K562 (cell line): ENCODE measurements around the gene AURKB. TPM values are rescaled to one million over a fixed set of nuclear protein-coding genes. Genes with fewer than 3 reads are reported as not detected.

Experiments used
- BACH1 ChIP-seq: fragments of 200-800 bp; sonication (Bioruptor generic); IDR thresholded peaks from 2 replicates; pipeline ENCODE4 v1.6.1; 2016; ENCODE audit warnings: missing genetic modification characterization, missing compliant biosample characterization
- BRD4 ChIP-seq: fragments of 200-600 bp; sonication (generic); IDR thresholded peaks from 2 replicates; pipeline ENCODE4 v1.6.1; 2017; ENCODE audit warnings: inconsistent platforms
- CHD1 ChIP-seq: fragments of 200-600 bp; sonication (generic); IDR thresholded peaks from one replicate; pipeline ENCODE4 v1.6.1; 2012; ENCODE audit warnings: mild to moderate bottlenecking, moderate library complexity, low read length, inconsistent platforms
- CSDE1 ChIP-seq, 2 experiments: fragments of 450-650 bp; IDR thresholded peaks; 2 replicates each; pipeline ENCODE4 v1.6.1; 2016; ENCODE audit warnings: mild to moderate bottlenecking in 1 of 2
- CTCF ChIP-seq, 3 experiments: IDR thresholded peaks in 2 of 3; conservative IDR thresholded peaks in 1 of 3; 2 replicates each; pipeline ENCODE4 v1.5.1; 2011 to 2012; ENCODE audit warnings: low read length in 3 of 3, mild to moderate bottlenecking in 3 of 3, control low read depth in 2 of 3, improper control_type of control experiment in 1 of 3, inconsistent platforms in 1 of 3, low read depth in 1 of 3, mixed read lengths in 1 of 3, moderate library complexity in 1 of 3; ENCODE audit not compliant: insufficient read depth in 2 of 3
- ELF4 ChIP-seq: fragments of 450-650 bp; formaldehyde crosslinking; IDR thresholded peaks from 2 replicates; pipeline ENCODE4 v1.4.0; 2022; ENCODE audit warnings: missing genetic modification characterization
- ETS2 ChIP-seq: IDR thresholded peaks from 2 replicates; pipeline ENCODE4 v1.6.1; 2016; ENCODE audit warnings: borderline replicate concordance, missing genetic modification characterization, mild to moderate bottlenecking, moderate library complexity, missing compliant biosample characterization; ENCODE audit not compliant: poor library complexity, severe bottlenecking
- FOXK2 ChIP-seq, 2 experiments: fragments of 450-650 bp; IDR thresholded peaks in 1 of 2; conservative IDR thresholded peaks in 1 of 2; 2 replicates each; pipeline ENCODE4 v1.6.1; 2016; ENCODE audit warnings: low read depth in 2 of 2, mild to moderate bottlenecking in 1 of 2
- ILF3 ChIP-seq: fragments of 450-650 bp; IDR thresholded peaks from 2 replicates; pipeline ENCODE4 v1.6.1; 2018; ENCODE audit warnings: antibody characterized with exemption, mild to moderate bottlenecking, moderate library complexity, borderline replicate concordance
- KHSRP ChIP-seq: fragments of 450-650 bp; IDR thresholded peaks from 2 replicates; pipeline ENCODE4 v1.6.1; 2017
- KLF13 ChIP-seq: fragments of 450-650 bp; IDR thresholded peaks from 2 replicates; pipeline ENCODE4 v1.6.1; 2016; ENCODE audit warnings: missing genetic modification characterization, low read depth, mild to moderate bottlenecking, missing compliant biosample characterization, moderate library complexity, borderline replicate concordance
- NCOA1 ChIP-seq: fragments of 450-650 bp; IDR thresholded peaks from 2 replicates; pipeline ENCODE4 v1.6.1; 2016; ENCODE audit warnings: low read depth
- NFRKB ChIP-seq: fragments of 450-650 bp; IDR thresholded peaks from 2 replicates; pipeline ENCODE4 v1.6.1; 2016; ENCODE audit warnings: low read depth
- NFYB ChIP-seq: IDR thresholded peaks from 2 replicates; pipeline ENCODE4 v1.6.1; 2011; ENCODE audit warnings: mild to moderate bottlenecking, moderate library complexity; ENCODE audit not compliant: insufficient read length; ENCODE audit errors: extremely low read depth
- PHF21A ChIP-seq: fragments of 450-650 bp; IDR thresholded peaks from 2 replicates; pipeline ENCODE4 v1.6.1; 2017; ENCODE audit warnings: low read depth, borderline replicate concordance
- POLR3A ChIP-seq: IDR thresholded peaks from 2 replicates; pipeline ENCODE4 v1.6.1; 2011; ENCODE audit warnings: borderline replicate concordance, mild to moderate bottlenecking, moderate library complexity; ENCODE audit not compliant: insufficient read length, insufficient read depth; ENCODE audit errors: extremely low read depth
- RCOR1 ChIP-seq, 2 experiments: IDR thresholded peaks; 2 replicates each; pipeline ENCODE4 v1.6.1; 2012; ENCODE audit warnings: low read depth in 2 of 2, low read length in 2 of 2, borderline replicate concordance in 1 of 2, improper control_type of control experiment in 1 of 2
- SIRT6 ChIP-seq: IDR thresholded peaks from one replicate; pipeline ENCODE4 v1.6.1; 2012; ENCODE audit warnings: low read depth, mild to moderate bottlenecking, control low read depth, inconsistent platforms, low read length, moderate library complexity
- SMAD2 ChIP-seq: fragments of 150-350 bp; IDR thresholded peaks from 2 replicates; pipeline ENCODE4 v1.6.1; 2014; ENCODE audit warnings: low read depth, mild to moderate bottlenecking, low read length
- SP2 ChIP-seq: IDR thresholded peaks from 2 replicates; pipeline ENCODE4 v1.6.1; 2011; ENCODE audit warnings: mild to moderate bottlenecking, low read depth, low read length, moderate library complexity; ENCODE audit not compliant: poor library complexity, severe bottlenecking; ENCODE audit errors: extremely low read depth
- TBP ChIP-seq: optimal IDR thresholded peaks from 2 replicates; pipeline ENCODE3; 2011; ENCODE audit warnings: low read depth, low read length, improper control_type of control experiment
- ZNF239 ChIP-seq: fragments of 250-450 bp; sonication (Bioruptor Pico); IDR thresholded peaks from 2 replicates; pipeline ENCODE4 v1.4.0; 2020; ENCODE audit warnings: mild to moderate bottlenecking
- ZNF41 ChIP-seq: fragments of 250-450 bp; sonication (Bioruptor Pico); conservative IDR thresholded peaks from 2 replicates; pipeline ENCODE4 v1.4.0; 2020; ENCODE audit warnings: mild to moderate bottlenecking
- ZNF57 ChIP-seq: fragments of 450-650 bp; formaldehyde crosslinking; IDR thresholded peaks from 2 replicates; pipeline ENCODE4 v1.4.0; 2020; ENCODE audit warnings: mild to moderate bottlenecking, moderate library complexity
- ZNF766 ChIP-seq: fragments of 200-800 bp; sonication (Bioruptor generic); conservative IDR thresholded peaks from 2 replicates; pipeline ENCODE4 v1.6.1; 2016; ENCODE audit warnings: missing genetic modification characterization, missing compliant biosample characterization
- polyA plus RNA-seq, 8 experiments: library from polyadenylated mRNA; depleted of rRNA in 4 of 8; stranded (reverse) in 5 of 8; unstranded in 3 of 8; fragments of >200 nt; fragmentation: Nextera tagmentation in 2 of 8; fragmentation: Illumina TruSeq in 1 of 8; extraction: Ambion mirVana in 2 of 8; extraction: Trizol in 1 of 8; gene quantifications; 2 replicates each; pipeline versions ENCODE4 v1.2.1 to v1.2.3, GENCODE V29; 2011 to 2014; ENCODE audit warnings: inconsistent platforms in 1 of 8, missing spikeins in 1 of 8
- total RNA-seq, 7 experiments: library from RNA; depleted of rRNA in 6 of 7; stranded (reverse); fragments of >200 nt in 6 of 7; fragmentation: Illumina TruSeq in 2 of 7; extraction: Trizol in 2 of 7; gene quantifications; 2 replicates each; pipeline versions ENCODE4 v1.2.1 to v1.2.3, GENCODE V29; 2011 to 2021; ENCODE audit warnings: low replicate concordance in 1 of 7
- TF ChIP-seq, protein P1 (sequence below): sonication (generic); formaldehyde crosslinking; IDR thresholded peaks from 2 replicates; pipeline ENCODE4 v1.8.0; 2022; ENCODE audit warnings: mild to moderate bottlenecking, missing genetic modification reagents, borderline replicate concordance

Gene AURKB
- total and polyA plus RNA-seq, 9 of the 15 experiments (the other 6 are each of a cell fraction or from before 2014, with no cell fraction given), result 27.2 to 114 (median 74.8) TPM

DNA sequence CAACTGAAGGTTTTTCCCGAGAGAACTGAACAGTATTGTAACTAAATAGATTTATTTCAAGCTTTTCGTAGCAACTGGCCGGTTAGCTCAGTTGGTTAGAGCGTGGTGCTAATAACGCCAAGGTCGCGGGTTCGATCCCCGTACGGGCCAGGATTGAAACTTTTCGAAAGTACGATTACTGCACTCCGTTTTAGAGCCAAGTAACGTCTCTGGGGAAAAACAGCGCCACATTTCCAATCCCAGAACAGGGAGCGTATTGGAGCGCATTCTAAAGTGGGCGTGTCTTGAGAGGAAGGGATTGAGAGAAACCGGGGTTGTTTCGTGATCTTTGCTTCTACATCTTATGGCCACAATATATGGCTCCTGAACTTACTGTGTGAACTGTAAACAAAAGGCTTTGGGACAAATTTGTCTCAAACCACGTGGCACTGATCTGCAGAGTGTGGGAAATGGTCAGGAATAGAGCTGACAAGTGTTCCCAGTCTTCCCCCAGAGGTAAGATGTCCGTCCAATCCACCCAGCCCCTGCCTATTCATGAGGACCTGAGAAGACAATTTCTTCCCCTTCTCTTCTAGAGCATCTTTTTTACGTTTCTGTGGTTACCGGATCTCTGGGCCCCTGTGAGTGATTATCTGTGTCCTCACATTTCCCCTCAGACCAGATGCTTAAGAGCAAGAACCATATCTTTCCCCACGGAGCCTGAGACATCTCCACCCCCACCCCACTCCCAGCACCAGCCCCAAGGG is 22.7 kb downstream of the AURKB start (continued):
- TF ChIP-seq CSDE1 (IDR thresholded peaks at IDR 0.05), result peak in 1 of 2 experiments; percentile 75; a peak in 1 of 4 replicates
- peak in 1 of 2 experiments; percentile 11; a peak in 1 of 4 replicates for TF ChIP-seq RCOR1 (IDR thresholded peaks at IDR 0.05; ENCODE audit: borderline replicate concordance in 1 of 2, low read depth in 2 of 2, low read length in 2 of 2)
- TF ChIP-seq NFYB, result no peak
- peak; percentile 55; the same call in 1 of the 2 replicates for TF ChIP-seq BRD4
- TF ChIP-seq CHD1, result no peak
- no peak for TF ChIP-seq BACH1
- TF ChIP-seq CTCF (IDR thresholded peaks at IDR 0.05 in 2 of 3, conservative IDR thresholded peaks at IDR 0.05 in 1 of 3; ENCODE audit: insufficient read depth in 2 of 3, low read depth in 1 of 3, low read length in 3 of 3), result 0 out of 6 replicates have a peak, but pooled peaks of 2 of the 3 experiments have one; percentile 6 to 19
- TF ChIP-seq ZNF239 (CRISPR knock-in tag), result no peak
- TF ChIP-seq FOXK2 (conservative IDR thresholded peaks at IDR 0.05 in 1 of 2, IDR thresholded peaks at IDR 0.05 in 1 of 2; ENCODE audit: low read depth in 2 of 2), result peak; percentile 31 to 59
- no peak for TF ChIP-seq ELF4 (CRISPR knock-in tag)
- TF ChIP-seq SIRT6, result no peak
- no peak for TF ChIP-seq SMAD2
- no peak for TF ChIP-seq ZNF57 (CRISPR knock-in tag)
- no peak; the same call in 1 of the 2 replicates for TF ChIP-seq ZNF766 (CRISPR knock-in tag)
- TF ChIP-seq ILF3, result no peak; the same call in 1 of the 2 replicates
- TF ChIP-seq, protein P1, sequence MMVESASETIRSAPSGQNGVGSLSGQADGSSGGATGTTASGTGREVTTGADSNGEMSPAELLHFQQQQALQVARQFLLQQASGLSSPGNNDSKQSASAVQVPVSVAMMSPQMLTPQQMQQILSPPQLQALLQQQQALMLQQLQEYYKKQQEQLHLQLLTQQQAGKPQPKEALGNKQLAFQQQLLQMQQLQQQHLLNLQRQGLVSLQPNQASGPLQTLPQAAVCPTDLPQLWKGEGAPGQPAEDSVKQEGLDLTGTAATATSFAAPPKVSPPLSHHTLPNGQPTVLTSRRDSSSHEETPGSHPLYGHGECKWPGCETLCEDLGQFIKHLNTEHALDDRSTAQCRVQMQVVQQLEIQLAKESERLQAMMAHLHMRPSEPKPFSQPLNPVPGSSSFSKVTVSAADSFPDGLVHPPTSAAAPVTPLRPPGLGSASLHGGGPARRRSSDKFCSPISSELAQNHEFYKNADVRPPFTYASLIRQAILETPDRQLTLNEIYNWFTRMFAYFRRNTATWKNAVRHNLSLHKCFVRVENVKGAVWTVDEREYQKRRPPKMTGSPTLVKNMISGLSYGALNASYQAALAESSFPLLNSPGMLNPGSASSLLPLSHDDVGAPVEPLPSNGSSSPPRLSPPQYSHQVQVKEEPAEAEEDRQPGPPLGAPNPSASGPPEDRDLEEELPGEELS (CRISPR knock-in tag), result 0 out of 2 replicates have a peak, but pooled peaks have one; percentile 68
- no peak for TF ChIP-seq NFRKB
- TF ChIP-seq SP2, result no peak
- no peak for TF ChIP-seq ETS2 (tag)
- no peak for TF ChIP-seq PHF21A
- peak; percentile 94; the same call in 1 of the 2 replicates for TF ChIP-seq KLF13 (tag)
- no peak for TF ChIP-seq ZNF41
- peak; percentile 98 for TF ChIP-seq TBP
- TF ChIP-seq KHSRP, result no peak
- no peak for TF ChIP-seq NCOA1
- TF ChIP-seq POLR3A, result peak; percentile 79
